Ishikawa (cell line): Measurements from ENCODE around the gene FIG4.

Source experiments
- CEBPB ChIP-seq: IDR thresholded peaks from 2 replicates; pipeline ENCODE4 v1.6.1; 2012
- CREB1 ChIP-seq: IDR thresholded peaks from 2 replicates; pipeline ENCODE4 v1.6.1; 2012; ENCODE audit warnings: low read depth
- EGR1 ChIP-seq: IDR thresholded peaks from 2 replicates; pipeline ENCODE4 v1.6.1; 2012
- EP300 ChIP-seq: IDR thresholded peaks from 2 replicates; pipeline ENCODE4 v1.6.1; 2012; ENCODE audit warnings: borderline replicate concordance
- FOXM1 ChIP-seq: IDR thresholded peaks from 2 replicates; pipeline ENCODE4 v1.6.1; 2012; ENCODE audit warnings: low read depth, borderline replicate concordance
- NFIC ChIP-seq: IDR thresholded peaks from 2 replicates; pipeline ENCODE4 v1.6.1; 2012
- RAD21 ChIP-seq: IDR thresholded peaks from 2 replicates; pipeline ENCODE4 v1.6.1; 2012; ENCODE audit warnings: low read depth
- TAF1 ChIP-seq: IDR thresholded peaks from 2 replicates; pipeline ENCODE4 v1.6.1; 2012; ENCODE audit warnings: low read depth, mild to moderate bottlenecking
- TCF12 ChIP-seq: IDR thresholded peaks from 2 replicates; pipeline ENCODE4 v1.6.1; 2012; ENCODE audit warnings: low read depth
- TEAD4 ChIP-seq: IDR thresholded peaks from 2 replicates; pipeline ENCODE4 v1.6.1; 2012
- USF1 ChIP-seq: IDR thresholded peaks from 2 replicates; pipeline ENCODE4 v1.6.1; 2012
- YY1 ChIP-seq: IDR thresholded peaks from 2 replicates; pipeline ENCODE4 v1.6.1; 2012; ENCODE audit warnings: low read depth
- ZBTB7A ChIP-seq: IDR thresholded peaks from 2 replicates; pipeline ENCODE4 v1.6.1; 2012; ENCODE audit warnings: low read depth
- TF ChIP-seq, protein P1 (sequence below): IDR thresholded peaks from 2 replicates; pipeline ENCODE4 v1.6.1; 2012
- TF ChIP-seq, protein P2 (sequence below): IDR thresholded peaks from 2 replicates; pipeline ENCODE4 v1.6.1; 2012; ENCODE audit warnings: low read depth, mild to moderate bottlenecking

Gene FIG4

GRCh38 chr6:109770779-109771178, 79.7 kb downstream of the FIG4 start:
- TF ChIP-seq, protein P1, sequence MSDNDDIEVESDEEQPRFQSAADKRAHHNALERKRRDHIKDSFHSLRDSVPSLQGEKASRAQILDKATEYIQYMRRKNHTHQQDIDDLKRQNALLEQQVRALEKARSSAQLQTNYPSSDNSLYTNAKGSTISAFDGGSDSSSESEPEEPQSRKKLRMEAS: no peak
- no peak for TF ChIP-seq TCF12
- no peak for TF ChIP-seq CEBPB
- no peak for TF ChIP-seq NFIC
- TF ChIP-seq YY1: no peak
- TF ChIP-seq FOXM1: no peak
- TF ChIP-seq RAD21: no peak
- no peak for TF ChIP-seq TEAD4
- TF ChIP-seq ZBTB7A: no peak
- TF ChIP-seq EP300: no peak
- TF ChIP-seq, protein P2, sequence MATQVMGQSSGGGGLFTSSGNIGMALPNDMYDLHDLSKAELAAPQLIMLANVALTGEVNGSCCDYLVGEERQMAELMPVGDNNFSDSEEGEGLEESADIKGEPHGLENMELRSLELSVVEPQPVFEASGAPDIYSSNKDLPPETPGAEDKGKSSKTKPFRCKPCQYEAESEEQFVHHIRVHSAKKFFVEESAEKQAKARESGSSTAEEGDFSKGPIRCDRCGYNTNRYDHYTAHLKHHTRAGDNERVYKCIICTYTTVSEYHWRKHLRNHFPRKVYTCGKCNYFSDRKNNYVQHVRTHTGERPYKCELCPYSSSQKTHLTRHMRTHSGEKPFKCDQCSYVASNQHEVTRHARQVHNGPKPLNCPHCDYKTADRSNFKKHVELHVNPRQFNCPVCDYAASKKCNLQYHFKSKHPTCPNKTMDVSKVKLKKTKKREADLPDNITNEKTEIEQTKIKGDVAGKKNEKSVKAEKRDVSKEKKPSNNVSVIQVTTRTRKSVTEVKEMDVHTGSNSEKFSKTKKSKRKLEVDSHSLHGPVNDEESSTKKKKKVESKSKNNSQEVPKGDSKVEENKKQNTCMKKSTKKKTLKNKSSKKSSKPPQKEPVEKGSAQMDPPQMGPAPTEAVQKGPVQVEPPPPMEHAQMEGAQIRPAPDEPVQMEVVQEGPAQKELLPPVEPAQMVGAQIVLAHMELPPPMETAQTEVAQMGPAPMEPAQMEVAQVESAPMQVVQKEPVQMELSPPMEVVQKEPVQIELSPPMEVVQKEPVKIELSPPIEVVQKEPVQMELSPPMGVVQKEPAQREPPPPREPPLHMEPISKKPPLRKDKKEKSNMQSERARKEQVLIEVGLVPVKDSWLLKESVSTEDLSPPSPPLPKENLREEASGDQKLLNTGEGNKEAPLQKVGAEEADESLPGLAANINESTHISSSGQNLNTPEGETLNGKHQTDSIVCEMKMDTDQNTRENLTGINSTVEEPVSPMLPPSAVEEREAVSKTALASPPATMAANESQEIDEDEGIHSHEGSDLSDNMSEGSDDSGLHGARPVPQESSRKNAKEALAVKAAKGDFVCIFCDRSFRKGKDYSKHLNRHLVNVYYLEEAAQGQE: no peak
- TF ChIP-seq EGR1: no peak
- TF ChIP-seq CREB1: no peak
- TF ChIP-seq TAF1: no peak
- TF ChIP-seq USF1: no peak

DNA sequence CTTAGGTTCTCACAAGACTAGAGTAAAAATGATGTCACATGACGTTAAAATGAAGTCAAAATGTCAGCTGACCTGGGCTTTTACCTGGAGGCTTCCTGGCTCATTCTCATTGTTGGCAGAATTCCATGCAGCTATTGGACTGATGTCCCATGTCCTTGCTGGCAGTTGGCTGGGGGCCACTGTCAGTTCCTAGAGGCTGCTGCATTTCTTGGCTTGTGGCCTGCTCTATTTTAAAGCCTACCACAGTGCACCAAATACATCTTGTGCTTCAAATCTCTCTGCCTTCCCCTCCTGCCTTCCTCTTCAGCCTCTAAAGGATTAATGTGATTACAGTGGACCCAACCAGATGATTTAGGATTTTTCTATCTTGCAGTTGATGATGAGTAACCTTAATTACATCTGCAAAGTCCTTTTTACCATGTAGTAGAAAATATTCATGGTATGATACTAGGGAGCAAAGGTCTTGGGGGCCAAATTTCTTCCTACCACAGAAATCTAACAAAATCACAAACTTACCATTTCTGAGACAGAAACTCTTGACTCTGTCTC, 81.9 kb downstream of the FIG4 start:
- TF ChIP-seq TCF12: no peak
- no peak for TF ChIP-seq TEAD4
- TF ChIP-seq, protein P1: no peak
- TF ChIP-seq FOXM1: no peak
- TF ChIP-seq YY1: no peak
- no peak for TF ChIP-seq CEBPB
- TF ChIP-seq NFIC: no peak
- no peak for TF ChIP-seq EGR1
- peak; percentile 49 for TF ChIP-seq USF1

GRCh38 chr6:109781001-109781400, 89.9 kb downstream of the FIG4 start:
- no peak for TF ChIP-seq FOXM1
- TF ChIP-seq TEAD4: no peak
- TF ChIP-seq USF1: no peak
- no peak for TF ChIP-seq ZBTB7A
- TF ChIP-seq TCF12: no peak
- no peak for TF ChIP-seq NFIC
- no peak for TF ChIP-seq CEBPB
- TF ChIP-seq, protein P2: no peak

DNA sequence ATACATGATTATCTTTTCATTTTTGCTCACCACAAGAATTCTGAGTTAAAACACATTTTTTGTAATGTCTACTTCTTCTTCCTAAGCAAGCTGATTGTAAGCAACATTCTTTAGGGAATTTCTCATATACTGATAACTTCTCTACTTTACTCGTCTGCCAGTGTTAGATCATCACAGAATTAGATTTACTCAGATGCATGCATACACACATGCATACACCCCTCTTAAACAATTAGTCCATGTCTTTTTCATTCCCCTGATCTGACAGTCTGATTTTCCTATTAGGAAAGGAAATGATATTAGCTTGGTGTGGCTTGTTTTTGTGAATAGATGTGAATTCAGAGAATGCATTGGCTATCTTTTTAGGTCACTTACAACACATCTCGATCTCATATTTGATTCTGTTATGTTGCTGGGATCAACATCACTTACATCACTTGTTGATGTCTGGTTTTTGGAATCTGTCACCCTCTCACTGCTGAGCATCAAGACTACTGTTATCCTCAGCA, 91.4 kb downstream of the FIG4 start:
- no peak for TF ChIP-seq TEAD4
- no peak for TF ChIP-seq YY1
- no peak for TF ChIP-seq CEBPB
- TF ChIP-seq EP300: no peak
- TF ChIP-seq EGR1: no peak
- TF ChIP-seq TAF1: no peak
- TF ChIP-seq USF1: no peak
- no peak for TF ChIP-seq TCF12
- TF ChIP-seq, protein P1: no peak
- TF ChIP-seq RAD21: no peak
- TF ChIP-seq NFIC: no peak
- TF ChIP-seq ZBTB7A: no peak
- TF ChIP-seq, protein P2: no peak
- no peak for TF ChIP-seq CREB1
